ENCODE measurements around the gene NKX1-2. TPM values are rescaled to one million over a fixed set of nuclear protein-coding genes. Genes with fewer than 3 reads are reported as not detected.
A peak's percentile ranks its signal among the peaks of the same experiment; 100 is the strongest.

NKX1-2 gene
- total RNA-seq, 1 donor from 2014 or later: not detected

DNA sequence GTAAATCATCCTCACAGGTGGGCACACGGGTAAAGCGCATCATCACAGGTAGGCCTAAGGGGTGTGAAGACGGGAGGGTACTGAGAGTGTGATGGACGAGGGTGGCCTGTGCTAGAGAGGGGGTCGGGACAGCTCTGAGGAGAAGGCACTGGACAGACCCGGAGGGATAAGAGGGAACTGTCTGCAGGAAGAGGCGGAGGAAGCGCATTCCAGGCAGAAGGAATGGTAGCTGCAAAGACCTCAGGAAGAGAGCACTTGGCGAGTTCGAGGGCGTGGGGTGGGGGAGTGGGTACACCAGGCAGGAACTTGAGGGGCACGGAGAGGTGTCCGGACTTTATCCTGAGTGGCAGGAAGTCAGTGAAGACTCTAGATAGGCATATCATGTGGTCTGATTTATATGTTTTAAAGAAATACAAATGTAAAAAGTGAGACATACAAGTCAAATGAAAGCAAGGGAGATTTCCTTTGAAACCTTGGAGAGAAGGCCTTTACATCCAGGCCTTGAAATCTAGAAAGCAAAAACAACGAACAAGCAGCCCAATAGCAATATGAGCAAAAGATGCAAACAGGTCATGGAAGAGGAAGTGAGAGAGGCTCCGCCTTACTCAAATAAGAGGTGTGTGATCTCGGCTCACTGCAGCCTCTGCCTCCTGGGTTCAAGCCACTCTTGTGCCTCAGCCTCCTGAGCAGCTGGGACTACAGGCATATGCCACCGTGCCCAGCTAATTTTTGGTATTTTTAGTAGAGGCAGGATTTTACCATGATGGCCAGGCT, 15.4 kb upstream of the NKX1-2 start:
- Mint-ChIP-seq H3K27ac (ENCODE audit: unreplicated experiment) (no peak overlapping the region), H3K4me1 (ENCODE audit: unreplicated experiment) (peaks cover 8% of the 10 kb centered on the region), H3K4me3 (ENCODE audit: unreplicated experiment) (no peak overlapping the region), H3K9me3 (ENCODE audit: unreplicated experiment) (no peaks in the 10 kb centered on the region), H3K27me3 (ENCODE audit: unreplicated experiment) (no peaks in the 10 kb centered on the region), H3K36me3 (ENCODE audit: unreplicated experiment) (no peaks in the 10 kb centered on the region)
- DNase-seq (ENCODE audit: extremely low spot score, unreplicated experiment): no peak
- TF ChIP-seq, protein P1, sequence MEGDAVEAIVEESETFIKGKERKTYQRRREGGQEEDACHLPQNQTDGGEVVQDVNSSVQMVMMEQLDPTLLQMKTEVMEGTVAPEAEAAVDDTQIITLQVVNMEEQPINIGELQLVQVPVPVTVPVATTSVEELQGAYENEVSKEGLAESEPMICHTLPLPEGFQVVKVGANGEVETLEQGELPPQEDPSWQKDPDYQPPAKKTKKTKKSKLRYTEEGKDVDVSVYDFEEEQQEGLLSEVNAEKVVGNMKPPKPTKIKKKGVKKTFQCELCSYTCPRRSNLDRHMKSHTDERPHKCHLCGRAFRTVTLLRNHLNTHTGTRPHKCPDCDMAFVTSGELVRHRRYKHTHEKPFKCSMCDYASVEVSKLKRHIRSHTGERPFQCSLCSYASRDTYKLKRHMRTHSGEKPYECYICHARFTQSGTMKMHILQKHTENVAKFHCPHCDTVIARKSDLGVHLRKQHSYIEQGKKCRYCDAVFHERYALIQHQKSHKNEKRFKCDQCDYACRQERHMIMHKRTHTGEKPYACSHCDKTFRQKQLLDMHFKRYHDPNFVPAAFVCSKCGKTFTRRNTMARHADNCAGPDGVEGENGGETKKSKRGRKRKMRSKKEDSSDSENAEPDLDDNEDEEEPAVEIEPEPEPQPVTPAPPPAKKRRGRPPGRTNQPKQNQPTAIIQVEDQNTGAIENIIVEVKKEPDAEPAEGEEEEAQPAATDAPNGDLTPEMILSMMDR (IDR thresholded peaks at IDR 0.05): no peak

GRCh38 chr10:124464028-124464965, 14.5 kb upstream of the NKX1-2 start:
- Mint-ChIP-seq H3K9me3 (ENCODE audit: unreplicated experiment) (no peaks in the 10 kb centered on the region), H3K27me3 (ENCODE audit: unreplicated experiment) (no peaks in the 10 kb centered on the region), H3K4me1 (ENCODE audit: unreplicated experiment) (peaks cover 8% of the 10 kb centered on the region), H3K36me3 (ENCODE audit: unreplicated experiment) (no peaks in the 10 kb centered on the region), H3K4me3 (ENCODE audit: unreplicated experiment) (no peak overlapping the region), H3K27ac (ENCODE audit: unreplicated experiment) (no peak overlapping the region)
- DNase-seq (ENCODE audit: extremely low spot score, unreplicated experiment): no peak
- TF ChIP-seq, protein P1 (IDR thresholded peaks at IDR 0.05): no peak

DNA sequence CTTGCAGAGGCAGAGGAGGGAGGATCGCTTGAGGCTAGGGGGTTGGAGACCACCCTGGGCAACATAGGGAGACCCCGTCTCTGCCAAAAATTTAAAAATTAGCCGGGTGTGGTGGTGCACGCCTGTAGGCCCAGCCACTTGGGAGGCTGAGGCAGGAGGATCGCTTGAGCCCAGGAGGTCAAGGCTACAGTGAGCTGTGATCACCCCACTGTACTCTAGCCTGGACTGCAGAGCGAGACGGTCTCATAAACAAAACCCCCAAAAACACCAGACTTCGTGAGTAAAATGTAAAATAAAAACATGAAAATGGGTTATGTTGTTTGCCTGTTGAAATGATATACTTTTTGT, 12.5 kb upstream of the NKX1-2 start:
- Mint-ChIP-seq H3K27ac (ENCODE audit: unreplicated experiment) (peak overlapping the region; percentile 34), H3K4me3 (ENCODE audit: unreplicated experiment) (peak overlapping the region; percentile 85), H3K36me3 (ENCODE audit: unreplicated experiment) (no peaks in the 10 kb centered on the region), H3K4me1 (ENCODE audit: unreplicated experiment) (peaks cover 10% of the 10 kb centered on the region), H3K27me3 (ENCODE audit: unreplicated experiment) (peaks cover 4% of the 10 kb centered on the region), H3K9me3 (ENCODE audit: unreplicated experiment) (no peaks in the 10 kb centered on the region)
- DNase-seq (ENCODE audit: extremely low spot score, unreplicated experiment): no peak
- TF ChIP-seq, protein P1 (IDR thresholded peaks at IDR 0.05): no peak

GRCh38 chr10:124461642-124462347, 12.0 kb upstream of the NKX1-2 start, which contains the start of gene LHPP:
TSS of gene LHPP (plus strand) at chr10:124461823. CDS start at chr10:124461863, 40 bp downstream.
- TF ChIP-seq, protein P1 (IDR thresholded peaks at IDR 0.05): peak; percentile 66
- peak within 1 kb of the TSS; percentile 86 for H3K27ac Mint-ChIP-seq (ENCODE audit: unreplicated experiment)
- no peaks in the 10 kb centered on the region for H3K9me3 Mint-ChIP-seq (ENCODE audit: unreplicated experiment)
- DNase-seq (ENCODE audit: extremely low spot score, unreplicated experiment): peak; percentile 91
- peak within 1 kb of the TSS; percentile 86 for H3K4me3 Mint-ChIP-seq (ENCODE audit: unreplicated experiment)
- H3K36me3 Mint-ChIP-seq (ENCODE audit: unreplicated experiment): no peaks in the 10 kb centered on the region
- peaks cover 4% of the 10 kb centered on the region for H3K27me3 Mint-ChIP-seq (ENCODE audit: unreplicated experiment)
- peaks cover 10% of the 10 kb centered on the region for H3K4me1 Mint-ChIP-seq (ENCODE audit: unreplicated experiment)
